OCI-LY3 (cell line): Measurements from ENCODE around the gene SLCO2B1.

ENCODE experiments used
- H2AFZ ChIP-seq: fragments of 200-600, 300-600 bp; shearing (Covaris generic); 2 replicates; pipeline ENCODE4 v1.6.0; 2014; ENCODE audit warnings: antibody characterized with exemption, low read depth, low read length
- H3K27ac ChIP-seq: fragments of 200-600, 300-600 bp; sonication (generic); 2 replicates; pipeline ENCODE4 v1.5.1; 2014; ENCODE audit warnings: mild to moderate bottlenecking, low read length, moderate library complexity, mixed read lengths
- H3K27me3 ChIP-seq: fragments of 200-600, 300-600 bp; sonication (generic); 2 replicates; pipeline ENCODE4 v1.6.1; 2014; ENCODE audit warnings: low read depth, low read length, mixed read lengths
- H3K36me3 ChIP-seq: fragments of 200-600, 300-600 bp; sonication (generic); replicated peaks from 2 replicates; pipeline ENCODE3; 2014; ENCODE audit warnings: low read depth, low read length, mixed read lengths
- H3K4me1 ChIP-seq: fragments of 300-600, 200-600 bp; sonication (generic); 2 replicates; pipeline ENCODE4 v1.6.1; 2014; ENCODE audit warnings: low read length, mixed read lengths
- H3K4me2 ChIP-seq: fragments of 200-600, 300-600 bp; sonication (generic); 2 replicates; pipeline ENCODE4 v1.6.1; 2014; ENCODE audit warnings: low read length, mixed read lengths
- H3K4me3 ChIP-seq: fragments of 300-600, 200-600 bp; sonication (generic); 2 replicates; pipeline ENCODE4 v1.5.1; 2014; ENCODE audit warnings: antibody characterized with exemption, mild to moderate bottlenecking, low read length, moderate library complexity
- H3K79me2 ChIP-seq: fragments of 300-600, 200-600 bp; shearing (Covaris generic); 2 replicates; pipeline ENCODE4 v1.6.1; 2014; ENCODE audit warnings: mild to moderate bottlenecking, low read length, mixed read lengths
- H3K9ac ChIP-seq: fragments of 300-600, 200-600 bp; shearing (Covaris generic); 2 replicates; pipeline ENCODE4 v1.6.0; 2014; ENCODE audit warnings: mild to moderate bottlenecking, low read length, moderate library complexity
- H3K9me3 ChIP-seq: fragments of 200-600, 300-600 bp; shearing (Covaris generic); 2 replicates; pipeline ENCODE4 v1.6.1; 2014; ENCODE audit warnings: low read length, mixed read lengths; ENCODE audit not compliant: insufficient read depth
- H4K20me1 ChIP-seq: fragments of 200-600, 300-600 bp; sonication (generic); 2 replicates; pipeline ENCODE4 v1.6.1; 2016; ENCODE audit warnings: low read length, mixed read lengths; ENCODE audit not compliant: insufficient read depth
- CTCF ChIP-seq: fragments of 200-600, 300-600 bp; sonication (generic); IDR thresholded peaks from 2 replicates; pipeline ENCODE4 v1.5.1; 2014; ENCODE audit warnings: antibody characterized with exemption, low read length, low read depth
- EZH2phosphoT487 ChIP-seq: fragments of 200-600 bp; shearing (Covaris generic); IDR thresholded peaks from 2 replicates; pipeline ENCODE4 v1.6.1; 2018; ENCODE audit warnings: antibody characterized with exemption, mixed run types, low read depth

SLCO2B1 gene

GRCh38 chr11:75142714-75143419 is 8.0 kb upstream of the SLCO2B1 start:
- peaks cover 53% of the 10 kb centered on the region for H3K4me1 ChIP-seq
- no peaks in the 10 kb centered on the region for H3K27me3 ChIP-seq
- no peaks in the 10 kb centered on the region for H4K20me1 ChIP-seq
- TF ChIP-seq CTCF, result 0 out of 2 replicates have a peak, but pooled peaks have one; percentile 3
- TF ChIP-seq EZH2phosphoT487, result no peak
- H3K9me3 ChIP-seq, result no peaks in the 10 kb centered on the region
- H2AFZ ChIP-seq, result peak overlapping the region; percentile 19; the same call in 1 of the 2 replicates
- peak overlapping the region; percentile 89 for H3K27ac ChIP-seq
- H3K9ac ChIP-seq, result peak overlapping the region; percentile 50; the same call in 1 of the 2 replicates
- H3K4me3 ChIP-seq, result peak overlapping the region; percentile 50
- no peaks in the 10 kb centered on the region for H3K36me3 ChIP-seq
- H3K79me2 ChIP-seq, result no peaks in the 10 kb centered on the region
- peak overlapping the region; percentile 69 for H3K4me2 ChIP-seq

- Histone ChIP-seq H3K4me1 (peaks cover 57% of the 10 kb centered on the region), H3K27me3 (no peaks in the 10 kb centered on the region), H3K9ac (peak overlapping the region; percentile 50; the same call in 1 of the 2 replicates), H3K4me2 (peak overlapping the region; percentile 69), H4K20me1 (no peaks in the 10 kb centered on the region), H3K27ac (peak overlapping the region; percentile 89), H3K4me3 (peak overlapping the region; percentile 50), H3K79me2 (no peaks in the 10 kb centered on the region), H3K9me3 (no peaks in the 10 kb centered on the region), H2AFZ (peak overlapping the region; percentile 19; the same call in 1 of the 2 replicates), H3K36me3 (no peaks in the 10 kb centered on the region)
- TF ChIP-seq CTCF (no peak), EZH2phosphoT487 (no peak)
Measured at GRCh38 chr11:75143420-75143731, 7.5 kb upstream of the SLCO2B1 start.

DNA sequence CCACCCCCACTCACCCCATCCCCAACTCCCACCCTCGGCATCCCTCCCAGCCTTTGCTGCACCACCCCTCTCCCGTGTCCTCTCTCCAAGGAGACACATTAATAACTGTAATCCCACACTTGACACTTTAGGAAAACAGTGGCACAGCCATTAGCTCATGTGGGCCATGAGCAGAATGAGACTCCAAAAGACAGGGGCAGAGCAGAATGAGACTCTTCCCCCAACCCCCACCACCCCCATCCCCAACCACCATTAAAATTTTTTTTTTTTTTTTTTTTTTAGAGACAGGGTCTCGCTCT is 6.2 kb upstream of the SLCO2B1 start:
- no peak overlapping the region for H3K9ac ChIP-seq
- H2AFZ ChIP-seq, result no peak overlapping the region
- no peak overlapping the region for H3K4me3 ChIP-seq
- no peaks in the 10 kb centered on the region for H4K20me1 ChIP-seq
- H3K27me3 ChIP-seq, result no peaks in the 10 kb centered on the region
- no peaks in the 10 kb centered on the region for H3K9me3 ChIP-seq
- H3K79me2 ChIP-seq, result no peaks in the 10 kb centered on the region
- no peak overlapping the region for H3K4me2 ChIP-seq
- peaks cover 57% of the 10 kb centered on the region for H3K4me1 ChIP-seq
- no peaks in the 10 kb centered on the region for H3K36me3 ChIP-seq
- TF ChIP-seq CTCF, result no peak
- TF ChIP-seq EZH2phosphoT487, result no peak
- H3K27ac ChIP-seq, result peak overlapping the region; percentile 89

GRCh38 chr11:75145196-75145971 is 5.5 kb upstream of the SLCO2B1 start:
- no peaks in the 10 kb centered on the region for H4K20me1 ChIP-seq
- no peak overlapping the region for H3K27ac ChIP-seq
- no peaks in the 10 kb centered on the region for H3K27me3 ChIP-seq
- no peaks in the 10 kb centered on the region for H3K79me2 ChIP-seq
- H3K4me3 ChIP-seq, result no peak overlapping the region
- H3K4me2 ChIP-seq, result no peak overlapping the region
- no peak overlapping the region for H2AFZ ChIP-seq
- H3K9ac ChIP-seq, result no peak overlapping the region
- H3K9me3 ChIP-seq, result no peaks in the 10 kb centered on the region
- H3K36me3 ChIP-seq, result no peaks in the 10 kb centered on the region
- peaks cover 52% of the 10 kb centered on the region for H3K4me1 ChIP-seq
- no peak for TF ChIP-seq CTCF
